Activated naive CD8-positive, alpha-beta T cell treated with anti-CD3 and anti-CD28 coated beads, Interleukin-2, amount 50 U/mL, for 16 hours (primary cell): ENCODE results near the gene GNA14.
"Not testable (repeated sequence)": the region's sequence is repeated elsewhere in the genome, so short reads cannot be mapped to it uniquely, and the experiment has no call there.

ENCODE experiments used
- DNase-seq: peaks from one replicate; pipeline ENCODE4 v3.0.0-alpha.2; 2020; ENCODE audit warnings: low read depth, low spot score

GNA14 gene

GRCh38 chr9:77408521-77408920 lies 239.6 kb downstream of the GNA14 start:
- DNase-seq: not testable (repeated sequence)

- no peak for DNase-seq
These were observed 244.9 kb downstream of the GNA14 start for GRCh38 chr9:77403239-77403638.

- DNase-seq: no peak
These were observed 245.8 kb downstream of the GNA14 start for GRCh38 chr9:77402286-77402685.

- DNase-seq: no peak
These were observed 248.2 kb downstream of the GNA14 start for GRCh38 chr9:77399964-77400363.

- DNase-seq: not testable (repeated sequence)
These were observed 249.5 kb downstream of the GNA14 start for GRCh38 chr9:77398581-77398980.

- DNase-seq: no peak
These were observed 255.8 kb downstream of the GNA14 start for GRCh38 chr9:77392328-77392727.

- DNase-seq: no peak
These were observed 256.3 kb downstream of the GNA14 start for GRCh38 chr9:77391834-77392233.

- DNase-seq: no peak
These were observed 261.9 kb downstream of the GNA14 start for GRCh38 chr9:77386187-77386586.

- no peak for DNase-seq
These were observed 263.7 kb downstream of the GNA14 start for GRCh38 chr9:77384406-77384805.

- no peak for DNase-seq
These were observed 272.1 kb downstream of the GNA14 start for GRCh38 chr9:77375956-77376532.

GRCh38 chr9:77374266-77374665 lies 273.9 kb downstream of the GNA14 start:
- DNase-seq: no peak
